Kidney tubule cell (primary cell): ENCODE results near the gene TDRD15.
"Not testable (repeated sequence)": the region's sequence is repeated elsewhere in the genome, so short reads cannot be mapped to it uniquely, and the experiment has no call there.

Experiments used
- DNase-seq: peaks from one replicate; pipeline ENCODE4 v3.0.0-alpha.2; 2018; ENCODE audit warnings: low spot score

TDRD15 gene

GRCh38 chr2:21123473-21124393 is at the start of gene TDRD15:
TDRD15 (plus strand) TSS chr2:21123968; CDS start chr2:21137468, 13,500 bp downstream.
- no peak for DNase-seq

DNA sequence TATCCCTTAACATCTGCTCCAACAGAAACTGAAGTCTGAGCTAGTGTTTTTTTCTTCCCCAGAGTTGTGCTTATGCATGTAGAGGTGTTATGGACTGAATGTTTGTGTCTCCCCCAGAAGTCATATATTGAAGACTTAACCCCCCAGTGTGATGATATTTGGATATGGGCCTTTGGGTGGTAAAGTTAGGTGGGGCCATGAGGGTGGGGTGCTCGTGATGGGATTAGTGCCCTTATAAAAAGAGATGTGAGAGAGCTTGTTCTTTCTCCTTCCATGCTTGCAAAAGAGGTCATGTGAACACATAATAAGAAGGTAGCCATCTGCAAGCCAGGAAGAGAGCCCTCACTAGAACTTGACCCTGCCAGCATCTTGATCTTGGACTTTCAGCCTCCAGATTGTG is 45.5 kb upstream of the TDRD15 start:
- no peak for DNase-seq

DNA sequence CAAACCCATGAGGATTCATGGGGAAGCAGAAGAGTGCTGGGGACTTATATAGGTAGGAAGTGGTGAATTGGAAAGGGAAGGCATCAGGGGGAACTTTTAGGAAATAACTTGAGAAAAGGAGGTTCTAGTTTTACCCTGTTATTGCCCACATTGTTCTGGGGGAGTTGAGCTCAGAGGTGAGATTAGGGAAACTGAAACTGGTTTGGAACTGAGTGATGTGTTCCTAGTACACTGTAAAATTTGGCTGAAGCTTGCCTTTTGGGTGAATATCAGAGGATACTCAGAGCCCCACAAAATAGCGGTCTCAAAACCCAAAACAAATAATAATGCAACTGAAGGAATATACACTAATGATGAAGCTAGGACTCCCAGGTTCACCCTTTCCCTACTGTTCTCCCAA is 40.3 kb upstream of the TDRD15 start:
- no peak for DNase-seq

DNA sequence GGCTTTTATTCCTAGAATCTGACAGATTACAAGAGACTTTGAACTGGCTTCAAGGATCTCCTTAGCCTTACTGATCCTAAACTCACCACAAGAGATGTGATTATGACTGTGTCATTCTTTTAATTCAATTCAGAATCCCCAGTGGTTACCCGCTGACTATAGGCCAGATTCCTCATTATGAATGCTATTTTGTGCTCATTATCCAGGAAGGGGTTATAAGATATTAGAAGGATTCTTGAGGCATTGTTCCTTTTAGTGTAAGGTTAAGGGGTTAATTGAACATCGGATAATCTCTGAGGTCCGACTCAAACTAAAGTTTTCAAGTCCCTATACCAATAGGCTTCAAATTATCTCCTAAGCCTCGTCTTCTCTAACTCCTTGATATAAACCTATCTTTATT is 39.4 kb upstream of the TDRD15 start:
- no peak for DNase-seq

GRCh38 chr2:21092308-21092869 is 31.4 kb upstream of the TDRD15 start:
- no peak for DNase-seq

- DNase-seq: no peak
Observed at GRCh38 chr2:21095178-21095577, 28.6 kb upstream of the TDRD15 start.

DNA sequence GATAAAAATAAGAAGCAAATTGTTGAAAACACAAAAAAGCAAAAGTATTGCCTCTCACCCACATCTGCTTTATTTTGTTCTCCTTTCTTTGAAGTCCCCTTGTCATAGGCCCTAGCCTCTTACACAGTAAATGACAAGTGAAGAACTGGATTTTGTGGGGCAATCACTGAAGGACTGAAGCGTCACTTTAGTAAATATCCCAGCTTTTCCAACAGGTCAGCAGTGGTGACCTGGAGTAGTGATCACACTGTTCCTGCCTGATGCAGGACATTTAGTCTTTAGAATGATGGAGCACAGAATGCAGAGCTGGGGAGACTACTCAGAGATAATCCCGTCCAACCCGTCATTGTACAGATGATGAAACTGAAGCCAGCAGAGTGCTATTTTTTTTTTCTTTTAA is 28.1 kb upstream of the TDRD15 start:
- no peak for DNase-seq

- DNase-seq: no peak
Observed at GRCh38 chr2:21096458-21096857, 27.3 kb upstream of the TDRD15 start.

GRCh38 chr2:21097331-21097730 is 26.4 kb upstream of the TDRD15 start:
- no peak for DNase-seq

GRCh38 chr2:21098294-21098693 is 25.5 kb upstream of the TDRD15 start:
- DNase-seq: no peak

DNA sequence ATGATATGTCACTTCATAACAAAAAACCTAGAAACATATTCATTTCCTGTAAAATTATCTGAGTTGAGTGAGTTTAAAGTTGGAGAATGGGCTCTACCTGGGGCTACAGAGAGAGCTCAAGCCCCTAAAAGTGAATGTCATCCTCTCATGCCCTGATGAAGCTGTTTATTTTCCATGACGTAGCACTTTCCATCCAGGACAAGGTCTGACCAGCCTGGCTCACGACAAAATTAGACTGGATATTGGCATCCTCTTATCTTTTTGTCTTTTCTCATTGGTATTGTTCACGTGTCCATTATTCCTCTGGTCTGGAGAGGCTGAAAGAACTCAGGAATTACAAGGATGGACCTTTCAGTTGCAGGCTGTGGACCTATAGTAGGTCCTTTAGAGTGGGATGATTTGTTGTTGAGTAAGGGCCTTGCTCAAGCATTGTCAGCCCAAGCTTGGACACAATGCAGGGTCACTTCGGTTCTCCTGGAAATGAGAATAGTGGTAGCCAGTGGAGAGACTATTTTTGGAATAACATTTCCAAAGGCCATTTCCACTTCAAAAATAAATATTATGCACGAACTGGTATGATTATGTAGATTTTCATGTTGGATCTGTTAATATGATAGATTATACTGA is 24.4 kb upstream of the TDRD15 start:
- no peak for DNase-seq

- DNase-seq: not testable (repeated sequence)
Observed at GRCh38 chr2:21101514-21102155, 22.1 kb upstream of the TDRD15 start.

DNA sequence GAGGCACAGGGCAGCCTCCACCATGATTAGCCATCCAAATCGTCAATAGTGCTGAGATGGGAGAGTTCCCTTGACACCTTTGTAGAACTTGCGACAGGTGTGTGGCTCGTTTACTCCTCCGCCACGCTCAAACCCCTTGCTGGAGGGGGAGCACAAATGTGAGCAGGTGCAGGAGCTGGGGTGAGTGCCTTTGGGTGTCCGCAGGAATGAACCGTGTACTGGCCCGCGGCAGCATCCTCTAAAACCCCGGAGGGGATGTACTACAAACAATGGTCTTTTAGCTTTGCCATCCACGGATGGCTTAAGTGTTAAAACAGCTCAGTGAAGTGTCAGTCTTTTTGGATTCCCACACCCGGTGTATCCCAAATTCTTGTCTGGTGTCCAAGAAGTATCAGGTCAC is 21.4 kb upstream of the TDRD15 start:
- DNase-seq: no peak

DNA sequence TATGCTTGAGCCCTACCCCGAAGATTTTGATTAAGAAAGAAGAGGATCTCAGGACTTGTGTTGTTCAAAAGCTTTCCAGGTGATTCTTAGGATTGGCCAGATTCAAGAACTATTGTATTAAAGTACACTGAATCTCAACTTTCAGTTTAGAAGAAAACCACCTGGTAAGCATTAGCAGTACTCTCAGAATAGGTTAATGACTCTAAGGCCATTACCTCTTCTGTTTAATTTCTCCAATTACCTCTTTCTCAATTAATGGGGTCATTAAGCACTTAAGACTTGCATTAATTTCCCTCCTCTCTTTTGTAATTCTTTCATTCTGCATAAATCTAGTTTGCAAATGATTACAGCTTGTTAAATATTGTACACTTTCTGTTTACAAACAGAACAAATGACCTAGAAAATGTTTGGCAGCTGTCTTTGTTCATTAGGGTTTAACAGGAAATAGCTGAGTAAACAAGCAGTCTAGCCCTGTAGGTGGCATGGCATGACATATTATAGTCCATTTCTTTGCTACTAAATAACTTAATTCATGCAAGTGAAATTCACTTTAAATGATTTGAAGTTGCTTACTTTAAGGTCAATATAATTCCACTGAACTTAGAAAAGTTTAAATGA is 20.4 kb upstream of the TDRD15 start:
- no peak for DNase-seq

DNA sequence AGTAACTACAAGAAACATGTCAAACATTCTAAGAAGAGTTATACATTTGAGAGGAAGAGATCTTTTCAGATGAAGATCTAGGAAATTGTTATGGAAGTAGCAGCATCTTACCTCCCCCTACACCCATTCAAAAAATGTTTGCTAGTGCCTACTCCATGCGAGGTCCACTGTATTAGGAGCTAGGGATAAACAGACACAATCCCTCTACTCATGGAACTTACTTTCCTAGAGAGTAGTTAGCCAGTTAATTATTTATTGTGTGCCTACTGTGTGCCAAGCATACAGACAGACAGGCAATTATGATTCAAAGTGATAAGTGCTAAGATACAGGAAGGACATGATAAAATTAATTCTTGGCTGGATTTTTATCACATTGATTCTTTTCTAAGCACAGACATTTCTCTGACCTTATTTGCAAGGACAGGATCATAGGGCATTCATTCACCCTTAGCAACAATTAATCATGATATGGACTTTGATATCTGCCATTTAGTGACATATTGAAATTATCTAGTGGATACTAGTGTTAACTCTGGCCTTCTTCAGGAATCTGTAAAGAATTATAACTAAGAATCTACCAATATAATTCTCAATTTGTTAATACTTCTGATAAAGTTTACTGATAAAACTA is 19.6 kb upstream of the TDRD15 start:
- DNase-seq: no peak

GRCh38 chr2:21111012-21111411 is 12.8 kb upstream of the TDRD15 start:
- DNase-seq: no peak

DNA sequence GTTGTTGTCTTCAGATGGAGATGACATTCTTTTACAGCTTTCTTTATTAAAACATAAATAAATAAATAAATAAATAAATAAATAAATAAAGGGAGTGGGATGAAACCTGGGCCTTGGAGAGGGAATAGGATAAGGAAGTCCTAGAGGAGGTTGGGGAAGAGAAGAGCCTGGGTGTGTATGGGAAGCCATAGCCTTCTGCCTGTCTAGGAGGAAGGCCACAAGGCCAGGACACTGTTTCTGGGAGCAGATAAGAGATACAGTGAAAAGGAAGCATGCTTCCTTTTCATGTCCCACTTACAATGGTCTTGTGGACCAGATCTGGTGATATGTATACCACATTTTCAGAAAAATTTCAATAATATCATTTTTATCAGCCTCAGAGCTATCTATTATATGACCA is 6.1 kb upstream of the TDRD15 start:
- DNase-seq: no peak

DNA sequence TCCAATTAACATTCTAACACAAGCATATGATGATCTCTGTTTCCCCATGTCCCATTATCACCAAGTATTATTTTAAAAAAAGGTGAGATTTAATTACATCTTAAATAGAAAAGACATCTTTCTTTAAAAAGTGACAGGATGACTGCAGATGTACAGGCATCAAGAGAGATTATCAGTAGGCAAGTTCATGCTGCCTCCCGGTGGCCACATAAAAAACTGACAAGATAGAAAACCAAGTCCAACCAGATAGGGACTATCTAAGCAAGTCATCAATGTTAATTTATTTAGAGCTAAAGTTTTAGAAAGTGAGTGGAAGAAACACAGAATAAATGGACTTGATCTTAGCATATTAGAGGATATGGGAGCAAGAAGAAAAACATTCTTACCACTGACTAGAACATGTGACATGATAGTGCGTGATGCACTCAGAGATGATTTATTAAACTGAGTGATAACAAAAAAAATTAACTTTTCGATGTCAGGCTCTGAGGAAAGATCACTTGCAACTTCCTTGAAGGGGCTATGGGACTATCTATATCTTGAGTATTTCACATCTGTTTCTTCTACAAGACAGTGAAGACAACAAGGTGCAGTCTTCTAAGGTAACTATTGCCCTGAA is 5.4 kb upstream of the TDRD15 start:
- DNase-seq: peak; percentile 43

GRCh38 chr2:21131861-21132260 is 8.1 kb downstream of the TDRD15 start:
- DNase-seq: no peak

GRCh38 chr2:21135585-21135984 is 11.8 kb downstream of the TDRD15 start:
- DNase-seq: no peak

GRCh38 chr2:21142149-21142548 is 18.4 kb downstream of the TDRD15 start:
- DNase-seq: no peak
